Activated T-helper 1 cell treated with anti-CD3 and anti-CD28 coated beads, Interleukin-12 subunit alpha, Interleukin-12 subunit beta, Interleukin-2, Interleukin-4 antibody, amounts not matched to agents 30 ng/mL and 10 ng/mL and 1 ng/mL, durations not matched to agents 14 hours and 24 hours and 36 hours (primary cell): ENCODE measurements around the gene MEG3. TPM values are rescaled to one million over a fixed set of nuclear protein-coding genes. Genes with fewer than 3 reads are reported as not detected.

ENCODE experiments used
- DNase-seq: peaks from one replicate; pipeline ENCODE4 v3.0.0; 2021; ENCODE audit warnings: low spot score
- H3K27ac Mint-ChIP-seq: one replicate; pipeline ENCODE4 v1.8.0; 2021; ENCODE audit warnings: mild to moderate bottlenecking, mixed read lengths
- H3K27me3 Mint-ChIP-seq: one replicate; pipeline ENCODE4 v1.8.0; 2022; ENCODE audit warnings: mild to moderate bottlenecking, moderate library complexity, mixed read lengths; ENCODE audit not compliant: insufficient read depth
- H3K36me3 Mint-ChIP-seq: one replicate; pipeline ENCODE4 v1.8.0; 2021; ENCODE audit warnings: low read depth, mixed read lengths
- H3K4me1 Mint-ChIP-seq: one replicate; pipeline ENCODE4 v1.8.0; 2021; ENCODE audit warnings: low read depth, mixed read lengths
- H3K4me3 Mint-ChIP-seq: one replicate; pipeline ENCODE4 v1.8.0; 2021; ENCODE audit warnings: mild to moderate bottlenecking, moderate library complexity, mixed read lengths
- H3K9me3 Mint-ChIP-seq: one replicate; pipeline ENCODE4 v1.8.0; 2021; ENCODE audit warnings: mixed read lengths
- intact Hi-C: fragments of 100-400 bp; cut with micrococcal nuclease; formaldehyde crosslinking; loops from one replicate; pipeline ENCODE4 v1.15.1; 2024
- total RNA-seq: library from RNA; stranded (reverse); gene quantifications from 2 replicates; pipeline ENCODE4 v1.2.3, GENCODE V29; 2022

MEG3 gene
- total RNA-seq, 1 donor from 2014 or later = not detected

- H3K4me3 Mint-ChIP-seq = no peak overlapping the region
- no peak for DNase-seq
- H3K4me1 Mint-ChIP-seq = no peaks in the 10 kb centered on the region
- no peaks in the 10 kb centered on the region for H3K36me3 Mint-ChIP-seq
- peaks cover 3% of the 10 kb centered on the region for H3K9me3 Mint-ChIP-seq
- no peak overlapping the region for H3K27ac Mint-ChIP-seq
- H3K27me3 Mint-ChIP-seq = no peaks in the 10 kb centered on the region
- intact Hi-C loops = no loop called here
Measured at GRCh38 chr14:100875126-100875525, 49.2 kb downstream of the MEG3 start.

- intact Hi-C loops = no loop called here
- Mint-ChIP-seq H3K27me3 (no peaks in the 10 kb centered on the region), H3K4me3 (no peak overlapping the region), H3K9me3 (peaks cover 3% of the 10 kb centered on the region), H3K36me3 (no peaks in the 10 kb centered on the region), H3K4me1 (no peaks in the 10 kb centered on the region), H3K27ac (no peak overlapping the region)
- no peak for DNase-seq
Measured at GRCh38 chr14:100875861-100876590, 50.1 kb downstream of the MEG3 start.

GRCh38 chr14:100878271-100879146 is 52.6 kb downstream of the MEG3 start:
- H3K27ac Mint-ChIP-seq = no peak overlapping the region
- no peaks in the 10 kb centered on the region for H3K27me3 Mint-ChIP-seq
- no peak for DNase-seq
- no peaks in the 10 kb centered on the region for H3K9me3 Mint-ChIP-seq
- no peak overlapping the region for H3K4me3 Mint-ChIP-seq
- no peaks in the 10 kb centered on the region for H3K36me3 Mint-ChIP-seq
- no peaks in the 10 kb centered on the region for H3K4me1 Mint-ChIP-seq
- intact Hi-C loops = no loop called here

GRCh38 chr14:100879194-100879593 is 53.3 kb downstream of the MEG3 start:
- Mint-ChIP-seq H3K9me3 (no peaks in the 10 kb centered on the region), H3K4me3 (no peak overlapping the region), H3K4me1 (no peaks in the 10 kb centered on the region), H3K36me3 (no peaks in the 10 kb centered on the region), H3K27me3 (no peaks in the 10 kb centered on the region), H3K27ac (no peak overlapping the region)
- intact Hi-C loops = no loop called here
- no peak for DNase-seq

- no peaks in the 10 kb centered on the region for H3K27me3 Mint-ChIP-seq
- no peaks in the 10 kb centered on the region for H3K9me3 Mint-ChIP-seq
- no peak overlapping the region for H3K27ac Mint-ChIP-seq
- no peak for DNase-seq
- intact Hi-C loops = no loop called here
- no peaks in the 10 kb centered on the region for H3K36me3 Mint-ChIP-seq
- H3K4me3 Mint-ChIP-seq = no peak overlapping the region
- no peaks in the 10 kb centered on the region for H3K4me1 Mint-ChIP-seq
Measured at GRCh38 chr14:100879782-100880181, 53.9 kb downstream of the MEG3 start.

- no peak for DNase-seq
- intact Hi-C loops = no loop called here
- no peaks in the 10 kb centered on the region for H3K27me3 Mint-ChIP-seq
- H3K9me3 Mint-ChIP-seq = no peaks in the 10 kb centered on the region
- no peaks in the 10 kb centered on the region for H3K36me3 Mint-ChIP-seq
- no peaks in the 10 kb centered on the region for H3K4me1 Mint-ChIP-seq
- no peak overlapping the region for H3K4me3 Mint-ChIP-seq
- no peak overlapping the region for H3K27ac Mint-ChIP-seq
Measured at GRCh38 chr14:100880271-100881101, 54.6 kb downstream of the MEG3 start.

- Mint-ChIP-seq H3K27me3 (peaks cover 2% of the 10 kb centered on the region), H3K27ac (no peak overlapping the region), H3K4me3 (no peak overlapping the region), H3K4me1 (no peaks in the 10 kb centered on the region), H3K36me3 (no peaks in the 10 kb centered on the region), H3K9me3 (no peaks in the 10 kb centered on the region)
- intact Hi-C loops = no loop called here
- DNase-seq = no peak
Measured at GRCh38 chr14:100881211-100882025, 55.5 kb downstream of the MEG3 start.

- no peak for DNase-seq
- H3K9me3 Mint-ChIP-seq = no peaks in the 10 kb centered on the region
- H3K4me3 Mint-ChIP-seq = no peak overlapping the region
- H3K4me1 Mint-ChIP-seq = no peaks in the 10 kb centered on the region
- no peaks in the 10 kb centered on the region for H3K36me3 Mint-ChIP-seq
- intact Hi-C loops = no loop called here
- H3K27me3 Mint-ChIP-seq = peaks cover 2% of the 10 kb centered on the region
- no peak overlapping the region for H3K27ac Mint-ChIP-seq
Measured at GRCh38 chr14:100882026-100882967, 56.4 kb downstream of the MEG3 start.

GRCh38 chr14:100882991-100883788 is 57.3 kb downstream of the MEG3 start:
- intact Hi-C loops = no loop called here
- H3K27me3 Mint-ChIP-seq = peaks cover 5% of the 10 kb centered on the region

GRCh38 chr14:100883789-100884101 is 57.8 kb downstream of the MEG3 start:
- no peaks in the 10 kb centered on the region for H3K36me3 Mint-ChIP-seq
- no peaks in the 10 kb centered on the region for H3K9me3 Mint-ChIP-seq
- no peaks in the 10 kb centered on the region for H3K4me1 Mint-ChIP-seq
- peaks cover 5% of the 10 kb centered on the region for H3K27me3 Mint-ChIP-seq
- DNase-seq = no peak
- no peak overlapping the region for H3K27ac Mint-ChIP-seq
- H3K4me3 Mint-ChIP-seq = no peak overlapping the region
- intact Hi-C loops = no loop called here

More at GRCh38 chr14:100882991-100883788, 57.3 kb downstream of the MEG3 start:
- DNase-seq = no peak
- H3K27ac Mint-ChIP-seq = no peak overlapping the region
- no peaks in the 10 kb centered on the region for H3K4me1 Mint-ChIP-seq
- H3K9me3 Mint-ChIP-seq = no peaks in the 10 kb centered on the region
- no peaks in the 10 kb centered on the region for H3K36me3 Mint-ChIP-seq
- no peak overlapping the region for H3K4me3 Mint-ChIP-seq

- Mint-ChIP-seq H3K36me3 (no peaks in the 10 kb centered on the region), H3K9me3 (no peaks in the 10 kb centered on the region), H3K4me1 (no peaks in the 10 kb centered on the region), H3K27ac (no peak overlapping the region), H3K4me3 (no peak overlapping the region), H3K27me3 (peaks cover 5% of the 10 kb centered on the region)
- intact Hi-C loops = no loop called here
- DNase-seq = no peak
Measured at GRCh38 chr14:100884456-100884855, 58.5 kb downstream of the MEG3 start.
